GM23338 (cell line): Measurements from ENCODE around the gene RFX8. TPM values are rescaled to one million over a fixed set of nuclear protein-coding genes. Genes with fewer than 3 reads are reported as not detected.

Source experiments
- ATAC-seq: fragments of 200-7000 bp; cut with Tn5 transposase; 3 replicates; pipeline ENCODE4 v1.9.1; 2020
- DNase-seq: peaks from one replicate; pipeline ENCODE4 v3.0.0-alpha.2; 2015; ENCODE audit warnings: low spot score
- H2AFZ ChIP-seq: fragments of 200-600 bp; sonication (generic); 2 replicates; pipeline ENCODE4 v1.8.0; 2016; ENCODE audit warnings: antibody characterized with exemption, mild to moderate bottlenecking, moderate library complexity
- H3F3A ChIP-seq: fragments of 200-600 bp; sonication (generic); replicated peaks from 2 replicates; pipeline ENCODE4 v1.8.0; 2017; ENCODE audit warnings: antibody characterized with exemption, mixed run types, low read depth
- H3K27ac ChIP-seq: fragments of 200-600 bp; sonication (generic); 2 replicates; pipeline ENCODE4 v1.6.1; 2016; ENCODE audit warnings: low read depth
- H3K27me3 ChIP-seq: fragments of 200-600 bp; sonication (generic); 2 replicates; pipeline ENCODE4 v1.8.0; 2016; ENCODE audit warnings: mild to moderate bottlenecking, mixed run types, moderate library complexity; ENCODE audit not compliant: insufficient read depth
- H3K36me3 ChIP-seq: fragments of 200-600 bp; sonication (generic); 2 replicates; pipeline ENCODE4 v1.8.0; 2016; ENCODE audit warnings: mild to moderate bottlenecking; ENCODE audit not compliant: insufficient read depth
- H3K4me1 ChIP-seq: fragments of 200-600 bp; sonication (generic); 2 replicates; pipeline ENCODE4 v1.8.0; 2016; ENCODE audit warnings: mild to moderate bottlenecking, moderate library complexity; ENCODE audit not compliant: insufficient read depth
- H3K4me2 ChIP-seq: fragments of 200-600 bp; sonication (generic); 2 replicates; pipeline ENCODE4 v1.7.1; 2017; ENCODE audit warnings: mixed run types
- H3K4me3 ChIP-seq: fragments of 200-600 bp; sonication (generic); 2 replicates; pipeline ENCODE4 v1.6.1; 2016; ENCODE audit warnings: mixed run types
- H3K79me2 ChIP-seq: fragments of 200-600 bp; sonication (generic); replicated peaks from 2 replicates; pipeline ENCODE4 v1.8.0; 2017; ENCODE audit warnings: mild to moderate bottlenecking; ENCODE audit not compliant: insufficient read depth
- H3K9me2 ChIP-seq: fragments of 200-600 bp; sonication (generic); 2 replicates; pipeline ENCODE4 v1.8.0; 2017; ENCODE audit not compliant: insufficient read depth
- H4K20me1 ChIP-seq: fragments of 200-600 bp; sonication (generic); replicated peaks from 2 replicates; pipeline ENCODE4 v1.8.0; 2017; ENCODE audit warnings: mild to moderate bottlenecking; ENCODE audit not compliant: insufficient read depth
- H3K27ac Mint-ChIP-seq: 2 replicates; pipeline ENCODE4 v1.8.0; 2020; ENCODE audit warnings: inconsistent platforms, mild to moderate bottlenecking, moderate library complexity, mixed read lengths
- H3K27me3 Mint-ChIP-seq: 3 replicates; pipeline ENCODE4 v1.8.0; 2022; ENCODE audit warnings: low read depth, mild to moderate bottlenecking, moderate library complexity, mixed read lengths, inconsistent platforms; ENCODE audit not compliant: insufficient read depth, poor library complexity
- H3K36me3 Mint-ChIP-seq: 3 replicates; pipeline ENCODE4 v1.8.0; 2021; ENCODE audit warnings: low read depth, mild to moderate bottlenecking, inconsistent platforms, moderate library complexity, mixed read lengths
- H3K4me1 Mint-ChIP-seq: 3 replicates; pipeline ENCODE4 v1.8.0; 2020; ENCODE audit warnings: mild to moderate bottlenecking, inconsistent platforms, mixed read lengths
- H3K4me3 Mint-ChIP-seq: 3 replicates; pipeline ENCODE4 v1.8.0; 2021; ENCODE audit warnings: moderate library complexity, mild to moderate bottlenecking, inconsistent platforms, mixed read lengths
- H3K9me3 Mint-ChIP-seq: 3 replicates; pipeline ENCODE4 v1.8.0; 2020; ENCODE audit warnings: moderate library complexity, mild to moderate bottlenecking, inconsistent platforms, mixed read lengths
- CREB1 ChIP-seq: fragments of 250-450 bp; sonication (Bioruptor Pico); IDR thresholded peaks from 2 replicates; pipeline ENCODE4 v1.5.0; 2020; ENCODE audit warnings: low read depth, mild to moderate bottlenecking, moderate library complexity
- EZH2phosphoT487 ChIP-seq: fragments of 200-600 bp; sonication (generic); IDR thresholded peaks from one replicate; pipeline ENCODE4 v1.8.1; 2018; ENCODE audit warnings: antibody characterized with exemption; ENCODE audit not compliant: unreplicated experiment
- NANOG ChIP-seq: IDR thresholded peaks from 2 replicates; pipeline ENCODE4 v1.6.1; 2016; ENCODE audit warnings: antibody characterized with exemption, borderline replicate concordance
- ZNF114 ChIP-seq: fragments of 250-450 bp; sonication (Bioruptor Pico); IDR thresholded peaks from 2 replicates; pipeline ENCODE4 v1.5.0; 2020; ENCODE audit warnings: mild to moderate bottlenecking, moderate library complexity
- polyA plus RNA-seq: library from polyadenylated mRNA; unstranded; fragments of >200 nt; fragmentation: Nextera tagmentation; extraction: Ambion mirVana; gene quantifications from 2 replicates; pipeline ENCODE4 v1.2.1, GENCODE V29; 2016
- total RNA-seq: library from RNA; depleted of rRNA; stranded (reverse); fragments of >200 nt; shearing (Covaris generic); gene quantifications from 2 replicates; pipeline ENCODE4 v1.2.3, GENCODE V29; 2014
- TF ChIP-seq, protein P1 (sequence below): fragments of 250-450 bp; sonication (Bioruptor Pico); IDR thresholded peaks from 2 replicates; pipeline ENCODE4 v1.5.0; 2020; ENCODE audit warnings: mild to moderate bottlenecking, moderate library complexity
- TF ChIP-seq, protein P2 (sequence below), 2 experiments: fragments of 200-600 bp in 1 of 2; sonication (generic) in 1 of 2; conservative IDR thresholded peaks; 2 replicates each; pipeline versions ENCODE4 v1.5.1 to v1.6.1; 2016 to 2017; ENCODE audit warnings: antibody characterized with exemption in 2 of 2, low read depth in 2 of 2, mild to moderate bottlenecking in 2 of 2, moderate library complexity in 1 of 2

The RFX8 gene
- total and polyA plus RNA-seq, 2 experiments from 2014 or later, result 0.65 to 1.5 TPM

- ATAC-seq (peak; percentile 65), DNase-seq (peak; percentile 36)
- no peaks in the 10 kb centered on the region for H3K27me3 ChIP-seq
- no peaks in the 10 kb centered on the region for H3K79me2 ChIP-seq
- H3K27ac ChIP-seq, result no peak overlapping the region
- H3K9me2 ChIP-seq, result no peaks in the 10 kb centered on the region
- no peaks in the 10 kb centered on the region for H3F3A ChIP-seq
- Mint-ChIP-seq H3K27ac (no peak overlapping the region), H3K36me3 (no peaks in the 10 kb centered on the region), H3K4me1 (peaks cover 19% of the 10 kb centered on the region), H3K4me3 (no peak overlapping the region), H3K27me3 (peaks cover 1% of the 10 kb centered on the region), H3K9me3 (no peaks in the 10 kb centered on the region)
- no peaks in the 10 kb centered on the region for H3K36me3 ChIP-seq
- H4K20me1 ChIP-seq, result no peaks in the 10 kb centered on the region
- no peak overlapping the region for H3K4me2 ChIP-seq
- TF ChIP-seq ZNF114 (CRISPR knock-in tag) (no peak), EZH2phosphoT487 (no peak), CREB1 (CRISPR knock-in tag) (no peak), NANOG (no peak)
- TF ChIP-seq, protein P1, sequence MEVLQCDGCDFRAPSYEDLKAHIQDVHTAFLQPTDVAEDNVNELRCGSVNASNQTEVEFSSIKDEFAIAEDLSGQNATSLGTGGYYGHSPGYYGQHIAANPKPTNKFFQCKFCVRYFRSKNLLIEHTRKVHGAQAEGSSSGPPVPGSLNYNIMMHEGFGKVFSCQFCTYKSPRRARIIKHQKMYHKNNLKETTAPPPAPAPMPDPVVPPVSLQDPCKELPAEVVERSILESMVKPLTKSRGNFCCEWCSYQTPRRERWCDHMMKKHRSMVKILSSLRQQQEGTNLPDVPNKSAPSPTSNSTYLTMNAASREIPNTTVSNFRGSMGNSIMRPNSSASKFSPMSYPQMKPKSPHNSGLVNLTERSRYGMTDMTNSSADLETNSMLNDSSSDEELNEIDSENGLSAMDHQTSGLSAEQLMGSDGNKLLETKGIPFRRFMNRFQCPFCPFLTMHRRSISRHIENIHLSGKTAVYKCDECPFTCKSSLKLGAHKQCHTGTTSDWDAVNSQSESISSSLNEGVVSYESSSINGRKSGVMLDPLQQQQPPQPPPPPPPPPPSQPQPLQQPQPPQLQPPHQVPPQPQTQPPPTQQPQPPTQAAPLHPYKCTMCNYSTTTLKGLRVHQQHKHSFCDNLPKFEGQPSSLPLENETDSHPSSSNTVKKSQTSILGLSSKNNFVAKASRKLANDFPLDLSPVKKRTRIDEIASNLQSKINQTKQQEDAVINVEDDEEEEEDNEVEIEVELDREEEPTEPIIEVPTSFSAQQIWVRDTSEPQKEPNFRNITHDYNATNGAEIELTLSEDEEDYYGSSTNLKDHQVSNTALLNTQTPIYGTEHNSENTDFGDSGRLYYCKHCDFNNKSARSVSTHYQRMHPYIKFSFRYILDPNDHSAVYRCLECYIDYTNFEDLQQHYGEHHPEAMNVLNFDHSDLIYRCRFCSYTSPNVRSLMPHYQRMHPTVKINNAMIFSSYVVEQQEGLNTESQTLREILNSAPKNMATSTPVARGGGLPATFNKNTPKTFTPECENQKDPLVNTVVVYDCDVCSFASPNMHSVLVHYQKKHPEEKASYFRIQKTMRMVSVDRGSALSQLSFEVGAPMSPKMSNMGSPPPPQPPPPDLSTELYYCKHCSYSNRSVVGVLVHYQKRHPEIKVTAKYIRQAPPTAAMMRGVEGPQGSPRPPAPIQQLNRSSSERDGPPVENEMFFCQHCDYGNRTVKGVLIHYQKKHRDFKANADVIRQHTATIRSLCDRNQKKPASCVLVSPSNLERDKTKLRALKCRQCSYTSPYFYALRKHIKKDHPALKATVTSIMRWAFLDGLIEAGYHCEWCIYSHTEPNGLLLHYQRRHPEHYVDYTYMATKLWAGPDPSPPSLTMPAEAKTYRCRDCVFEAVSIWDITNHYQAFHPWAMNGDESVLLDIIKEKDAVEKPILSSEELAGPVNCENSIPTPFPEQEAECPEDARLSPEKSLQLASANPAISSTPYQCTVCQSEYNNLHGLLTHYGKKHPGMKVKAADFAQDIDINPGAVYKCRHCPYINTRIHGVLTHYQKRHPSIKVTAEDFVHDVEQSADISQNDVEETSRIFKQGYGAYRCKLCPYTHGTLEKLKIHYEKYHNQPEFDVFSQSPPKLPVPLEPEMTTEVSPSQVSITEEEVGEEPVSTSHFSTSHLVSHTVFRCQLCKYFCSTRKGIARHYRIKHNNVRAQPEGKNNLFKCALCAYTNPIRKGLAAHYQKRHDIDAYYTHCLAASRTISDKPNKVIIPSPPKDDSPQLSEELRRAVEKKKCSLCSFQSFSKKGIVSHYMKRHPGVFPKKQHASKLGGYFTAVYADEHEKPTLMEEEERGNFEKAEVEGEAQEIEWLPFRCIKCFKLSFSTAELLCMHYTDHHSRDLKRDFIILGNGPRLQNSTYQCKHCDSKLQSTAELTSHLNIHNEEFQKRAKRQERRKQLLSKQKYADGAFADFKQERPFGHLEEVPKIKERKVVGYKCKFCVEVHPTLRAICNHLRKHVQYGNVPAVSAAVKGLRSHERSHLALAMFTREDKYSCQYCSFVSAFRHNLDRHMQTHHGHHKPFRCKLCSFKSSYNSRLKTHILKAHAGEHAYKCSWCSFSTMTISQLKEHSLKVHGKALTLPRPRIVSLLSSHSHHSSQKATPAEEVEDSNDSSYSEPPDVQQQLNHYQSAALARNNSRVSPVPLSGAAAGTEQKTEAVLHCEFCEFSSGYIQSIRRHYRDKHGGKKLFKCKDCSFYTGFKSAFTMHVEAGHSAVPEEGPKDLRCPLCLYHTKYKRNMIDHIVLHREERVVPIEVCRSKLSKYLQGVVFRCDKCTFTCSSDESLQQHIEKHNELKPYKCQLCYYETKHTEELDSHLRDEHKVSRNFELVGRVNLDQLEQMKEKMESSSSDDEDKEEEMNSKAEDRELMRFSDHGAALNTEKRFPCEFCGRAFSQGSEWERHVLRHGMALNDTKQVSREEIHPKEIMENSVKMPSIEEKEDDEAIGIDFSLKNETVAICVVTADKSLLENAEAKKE (CRISPR knock-in tag), result no peak
- TF ChIP-seq, protein P2, sequence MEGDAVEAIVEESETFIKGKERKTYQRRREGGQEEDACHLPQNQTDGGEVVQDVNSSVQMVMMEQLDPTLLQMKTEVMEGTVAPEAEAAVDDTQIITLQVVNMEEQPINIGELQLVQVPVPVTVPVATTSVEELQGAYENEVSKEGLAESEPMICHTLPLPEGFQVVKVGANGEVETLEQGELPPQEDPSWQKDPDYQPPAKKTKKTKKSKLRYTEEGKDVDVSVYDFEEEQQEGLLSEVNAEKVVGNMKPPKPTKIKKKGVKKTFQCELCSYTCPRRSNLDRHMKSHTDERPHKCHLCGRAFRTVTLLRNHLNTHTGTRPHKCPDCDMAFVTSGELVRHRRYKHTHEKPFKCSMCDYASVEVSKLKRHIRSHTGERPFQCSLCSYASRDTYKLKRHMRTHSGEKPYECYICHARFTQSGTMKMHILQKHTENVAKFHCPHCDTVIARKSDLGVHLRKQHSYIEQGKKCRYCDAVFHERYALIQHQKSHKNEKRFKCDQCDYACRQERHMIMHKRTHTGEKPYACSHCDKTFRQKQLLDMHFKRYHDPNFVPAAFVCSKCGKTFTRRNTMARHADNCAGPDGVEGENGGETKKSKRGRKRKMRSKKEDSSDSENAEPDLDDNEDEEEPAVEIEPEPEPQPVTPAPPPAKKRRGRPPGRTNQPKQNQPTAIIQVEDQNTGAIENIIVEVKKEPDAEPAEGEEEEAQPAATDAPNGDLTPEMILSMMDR (conservative IDR thresholded peaks at IDR 0.05; ENCODE audit: low read depth in 2 of 2), result peak; percentile 28 to 47
- no peaks in the 10 kb centered on the region for H3K4me1 ChIP-seq
- H2AFZ ChIP-seq, result no peak overlapping the region
- no peak overlapping the region for H3K4me3 ChIP-seq
Observed at GRCh38 chr2:101401906-101402305, 73.0 kb downstream of the RFX8 start.
